ENCODE measurements around the gene C19orf47. TPM values are rescaled to one million over a fixed set of nuclear protein-coding genes. Genes with fewer than 3 reads are reported as not detected.
"Not testable (repeated sequence)": the region's sequence is repeated elsewhere in the genome, so short reads cannot be mapped to it uniquely, and the experiment has no call there.

The C19orf47 gene
- total and polyA plus RNA-seq, 8 donors: 3.7 to 10.0 (median 5.7) TPM

- Histone ChIP-seq H3K27ac (no peak overlapping the region), H3K9me3 (no peaks in the 10 kb centered on the region), H3K4me1 (no peaks in the 10 kb centered on the region), H3K4me3 (no peak overlapping the region), H3K36me3 (peaks cover 0 to 25% (median 7%) of the 10 kb centered on the region in 3 donors), H3K27me3 (no peaks in the 10 kb centered on the region)
- intact Hi-C loops (cut with DNase I): no loop called here
- no peak for ATAC-seq
- 83 to 90% methylated on average over 7 of the region's 7 CpGs for WGBS, 2 donors
- no peak for DNase-seq
- no peak for TF ChIP-seq CTCF (IDR thresholded peaks at IDR 0.05)
- no peak for FAIRE-seq
Observed at GRCh38 chr19:40370997-40371801, 23.0 kb upstream of the C19orf47 start.

GRCh38 chr19:40370253-40370652 lies 22.1 kb upstream of the C19orf47 start:
- intact Hi-C loops (cut with DNase I); DNase-seq; H3K4me1 ChIP-seq; ATAC-seq; H3K27ac ChIP-seq; FAIRE-seq; H3K9me3 ChIP-seq; H3K4me3 ChIP-seq; H3K27me3 ChIP-seq: not testable (repeated sequence)
- H3K36me3 ChIP-seq: peaks cover 0 to 25% (median 7%) of the 10 kb centered on the region in 3 donors
- 94 to 100% methylated on average over 3 of the region's 3 CpGs for WGBS, 2 donors

GRCh38 chr19:40369797-40370196 lies 21.6 kb upstream of the C19orf47 start:
- Histone ChIP-seq H3K9me3 (no peaks in the 10 kb centered on the region), H3K4me3 (no peak overlapping the region)

GRCh38 chr19:40367577-40368434 lies 19.6 kb upstream of the C19orf47 start:
- Histone ChIP-seq H3K4me1 (no peaks in the 10 kb centered on the region), H3K27me3 (no peaks in the 10 kb centered on the region), H3K27ac (no peak overlapping the region), H3K36me3 (peaks cover 0 to 15% (median 0%) of the 10 kb centered on the region in 3 donors), H3K9me3 (no peaks in the 10 kb centered on the region), H3K4me3 (no peak overlapping the region)
- intact Hi-C loops (cut with DNase I): no loop called here
- FAIRE-seq: no peak
- ATAC-seq: no peak
- TF ChIP-seq CTCF (IDR thresholded peaks at IDR 0.05): no peak
- WGBS, 2 donors: 87 to 92% methylated on average over 16 of the region's 16 CpGs
- no peak for DNase-seq

More at GRCh38 chr19:40369797-40370196, 21.6 kb upstream of the C19orf47 start:
- no peak overlapping the region for H3K27ac ChIP-seq
- TF ChIP-seq CTCF (IDR thresholded peaks at IDR 0.05): no peak
- DNase-seq: no peak
- no peaks in the 10 kb centered on the region for H3K4me1 ChIP-seq
- WGBS, 2 donors: 89 to 92% methylated on average over 12 of the region's 12 CpGs
- intact Hi-C loops (cut with DNase I): no loop called here
- no peak for ATAC-seq
- no peaks in the 10 kb centered on the region for H3K27me3 ChIP-seq
- no peak for FAIRE-seq
- H3K36me3 ChIP-seq: peaks cover 0 to 25% (median 7%) of the 10 kb centered on the region in 3 donors

GRCh38 chr19:40366697-40367561 lies 18.7 kb upstream of the C19orf47 start:
- Histone ChIP-seq H3K27me3 (no peaks in the 10 kb centered on the region), H3K4me3 (no peak overlapping the region), H3K9me3 (no peaks in the 10 kb centered on the region), H3K27ac (no peak overlapping the region), H3K4me1 (no peaks in the 10 kb centered on the region), H3K36me3 (peaks cover 0 to 15% (median 0%) of the 10 kb centered on the region in 3 donors)
- WGBS, 2 donors: 88 to 91% methylated on average over 27 of the region's 27 CpGs
- peak in 2 of 4 donors; percentile 6 to 32 for ATAC-seq
- DNase-seq: no peak
- no peak for FAIRE-seq
- TF ChIP-seq CTCF (IDR thresholded peaks at IDR 0.05): no peak
- intact Hi-C loops (cut with DNase I): no loop called here

Measured in pancreas (tissue), 10 donors.